ENCODE measurements around the gene IL34. TPM values are rescaled to one million over a fixed set of nuclear protein-coding genes. Genes with fewer than 3 reads are reported as not detected.

Gene IL34
- total and polyA plus RNA-seq, 2 of the 8 experiments (the other 6 are each of a cell fraction or from before 2014, with no cell fraction given), result 4.6 to 5.6 TPM

DNA sequence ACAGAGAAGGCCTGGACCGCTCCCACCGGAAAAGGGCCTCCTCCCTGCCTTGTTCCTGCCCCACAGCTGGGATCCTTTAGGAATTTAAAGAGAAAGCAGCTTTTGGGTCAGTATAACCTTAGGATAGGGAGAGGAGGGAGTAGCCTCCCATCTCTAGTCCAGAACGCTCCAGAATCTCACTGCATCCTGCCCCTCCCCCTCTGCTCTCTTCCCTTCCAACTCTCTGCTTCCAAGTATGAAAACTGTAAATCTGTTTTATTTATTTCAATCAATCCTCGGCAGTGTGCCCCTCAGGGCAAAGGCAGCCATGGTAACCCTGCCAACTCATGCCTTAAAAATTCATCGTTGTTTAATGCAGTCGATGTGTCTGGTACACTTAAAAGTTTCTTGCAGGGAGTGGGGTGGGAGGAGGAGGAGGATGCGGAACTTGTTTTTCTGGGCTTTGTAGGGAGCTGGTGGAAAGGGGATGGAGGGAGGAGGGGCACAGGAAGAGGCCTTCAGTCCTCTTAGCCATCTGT is 60.6 kb downstream of the IL34 start (continued):
- TF ChIP-seq EP300 (IDR thresholded peaks at IDR 0.05; ENCODE audit: borderline replicate concordance in 1 of 2, low read depth in 2 of 2, low read length in 2 of 2) (no peak), RFX5 (IDR thresholded peaks at IDR 0.05; ENCODE audit: borderline replicate concordance, low read depth, low read length) (no peak), NANOG (IDR thresholded peaks at IDR 0.05; ENCODE audit: insufficient read depth, low read depth, low read length, poor library complexity, severe bottlenecking) (no peak), ZNF274 (IDR thresholded peaks at IDR 0.05; ENCODE audit: borderline replicate concordance, extremely low read depth, low read length) (no peak), POU5F1 (IDR thresholded peaks at IDR 0.05; ENCODE audit: low read depth, low read length) (no peak), HDAC6 (IDR thresholded peaks at IDR 0.05; ENCODE audit: low read depth, low read length) (no peak)

Measured in H1 (cell line).